PC-3 (cell line): ENCODE data around the gene LAG3.

ENCODE experiments used
- EZH2 ChIP-seq: fragments of 300-600 bp; sonication (generic); IDR thresholded peaks from one replicate; pipeline ENCODE4 v1.6.1; 2017; ENCODE audit warnings: antibody characterized with exemption, mild to moderate bottlenecking, low read length; ENCODE audit not compliant: unreplicated experiment
- EZH2phosphoT487 ChIP-seq: fragments of 300-600 bp; sonication (generic); IDR thresholded peaks from 2 replicates; pipeline ENCODE4 v1.6.1; 2018; ENCODE audit warnings: mild to moderate bottlenecking, antibody characterized with exemption, low read length, borderline replicate concordance
- TF ChIP-seq, protein P1 (sequence below): fragments of 300-600 bp; sonication (generic); conservative IDR thresholded peaks from 2 replicates; pipeline ENCODE4 v1.5.1; 2017; ENCODE audit warnings: antibody characterized with exemption, low read depth, mild to moderate bottlenecking, low read length

DNA sequence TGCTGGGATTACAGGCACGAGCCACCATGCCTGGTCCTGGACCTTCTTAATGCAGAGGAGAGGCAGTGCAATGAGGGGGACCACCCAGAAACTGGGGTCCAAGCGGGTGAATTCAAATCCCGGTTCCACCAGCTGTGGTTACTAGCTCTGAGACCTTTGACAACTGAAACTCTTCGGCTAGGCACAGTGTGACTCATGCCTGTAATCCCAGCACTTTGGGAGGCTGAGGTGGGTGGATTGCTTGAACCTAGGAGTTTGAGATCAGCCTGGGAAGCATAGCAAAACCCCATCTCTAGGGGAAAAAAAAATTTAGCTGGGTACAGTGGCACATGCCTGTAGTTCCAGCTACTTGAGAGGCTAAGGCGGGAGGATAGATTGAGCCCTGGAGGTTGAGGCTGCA is 12.0 kb downstream of the LAG3 start:
- TF ChIP-seq, protein P1, sequence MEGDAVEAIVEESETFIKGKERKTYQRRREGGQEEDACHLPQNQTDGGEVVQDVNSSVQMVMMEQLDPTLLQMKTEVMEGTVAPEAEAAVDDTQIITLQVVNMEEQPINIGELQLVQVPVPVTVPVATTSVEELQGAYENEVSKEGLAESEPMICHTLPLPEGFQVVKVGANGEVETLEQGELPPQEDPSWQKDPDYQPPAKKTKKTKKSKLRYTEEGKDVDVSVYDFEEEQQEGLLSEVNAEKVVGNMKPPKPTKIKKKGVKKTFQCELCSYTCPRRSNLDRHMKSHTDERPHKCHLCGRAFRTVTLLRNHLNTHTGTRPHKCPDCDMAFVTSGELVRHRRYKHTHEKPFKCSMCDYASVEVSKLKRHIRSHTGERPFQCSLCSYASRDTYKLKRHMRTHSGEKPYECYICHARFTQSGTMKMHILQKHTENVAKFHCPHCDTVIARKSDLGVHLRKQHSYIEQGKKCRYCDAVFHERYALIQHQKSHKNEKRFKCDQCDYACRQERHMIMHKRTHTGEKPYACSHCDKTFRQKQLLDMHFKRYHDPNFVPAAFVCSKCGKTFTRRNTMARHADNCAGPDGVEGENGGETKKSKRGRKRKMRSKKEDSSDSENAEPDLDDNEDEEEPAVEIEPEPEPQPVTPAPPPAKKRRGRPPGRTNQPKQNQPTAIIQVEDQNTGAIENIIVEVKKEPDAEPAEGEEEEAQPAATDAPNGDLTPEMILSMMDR, result no peak
- no peak for TF ChIP-seq EZH2
- no peak for TF ChIP-seq EZH2phosphoT487
